H1 (cell line): ENCODE measurements around the gene BTG2. TPM values are rescaled to one million over a fixed set of nuclear protein-coding genes. Genes with fewer than 3 reads are reported as not detected.

ENCODE experiments used
- CHD2 ChIP-seq: IDR thresholded peaks from 2 replicates; pipeline ENCODE4 v1.6.1; 2012; ENCODE audit warnings: low read length, improper control_type of control experiment
- SAP30 ChIP-seq: fragments of 300-600 bp; sonication (generic); IDR thresholded peaks from 2 replicates; pipeline ENCODE4 v1.7.1; 2012; ENCODE audit warnings: low read length, moderate library complexity, mild to moderate bottlenecking, inconsistent platforms; ENCODE audit not compliant: insufficient read depth, insufficient replicate concordance
- polyA plus RNA-seq, 7 experiments: library from polyadenylated mRNA; depleted of rRNA in 3 of 7; stranded (reverse) in 5 of 7; unstranded in 2 of 7; fragments of >200 nt in 5 of 7; fragments of 200-250 nt in 2 of 7; gene quantifications; 1 replicate in 5 of 7; 2 replicates in 1 of 7; 4 replicates in 1 of 7; pipeline versions ENCODE4 v1.2.1 to v1.2.3, GENCODE V29; 2011 to 2013; ENCODE audit warnings: missing spikeins in 2 of 7, mixed read lengths in 2 of 7
- total RNA-seq: library from RNA; stranded (reverse); fragmentation: NEBNext Ultra II Directional; extraction: Animal tissue kit (Norgen Biotek cat#: 25700); gene quantifications from 2 replicates; pipeline ENCODE4 v1.2.1, GENCODE V29; 2021

Gene BTG2
- total and polyA plus RNA-seq, 2 of the 8 experiments (the other 6 are each of a cell fraction or from before 2014, with no cell fraction given) = 4.8 to 11.0 TPM

DNA sequence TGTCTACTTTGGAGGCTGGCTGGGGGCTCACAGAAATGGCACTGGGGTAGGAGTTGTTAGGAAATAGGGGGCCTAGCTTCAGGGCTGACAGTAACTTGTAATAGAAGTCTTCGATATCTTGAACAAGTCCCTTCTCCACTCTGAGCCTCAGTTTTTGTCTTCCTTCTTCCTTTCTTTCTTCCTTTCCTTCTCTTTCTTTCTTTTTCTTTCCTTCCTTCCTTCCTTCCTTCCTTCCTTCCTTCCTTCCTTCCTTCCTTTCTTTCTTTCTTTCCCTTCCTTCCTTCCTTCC is 12.9 kb downstream of the BTG2 start (continued):
- no peak for TF ChIP-seq SAP30
- TF ChIP-seq CHD2 = no peak
